C4-2B (cell line): ENCODE measurements around the gene ORM2.

Experiments used
- H3K27ac ChIP-seq: fragments of 450-650 bp; 2 replicates; pipeline ENCODE4 v1.5.1; 2017
- CTCF ChIP-seq: fragments of 450-650 bp; conservative IDR thresholded peaks from 2 replicates; pipeline ENCODE4 v1.5.1; 2017; ENCODE audit warnings: mild to moderate bottlenecking
- ZFX ChIP-seq: fragments of 450-650 bp; IDR thresholded peaks from 2 replicates; pipeline ENCODE4 v1.6.1; 2017

The ORM2 gene

GRCh38 chr9:114349713-114350480, 20.2 kb downstream of the ORM2 start:
- no peak overlapping the region for H3K27ac ChIP-seq
- TF ChIP-seq ZFX (no peak), CTCF (no peak)

DNA sequence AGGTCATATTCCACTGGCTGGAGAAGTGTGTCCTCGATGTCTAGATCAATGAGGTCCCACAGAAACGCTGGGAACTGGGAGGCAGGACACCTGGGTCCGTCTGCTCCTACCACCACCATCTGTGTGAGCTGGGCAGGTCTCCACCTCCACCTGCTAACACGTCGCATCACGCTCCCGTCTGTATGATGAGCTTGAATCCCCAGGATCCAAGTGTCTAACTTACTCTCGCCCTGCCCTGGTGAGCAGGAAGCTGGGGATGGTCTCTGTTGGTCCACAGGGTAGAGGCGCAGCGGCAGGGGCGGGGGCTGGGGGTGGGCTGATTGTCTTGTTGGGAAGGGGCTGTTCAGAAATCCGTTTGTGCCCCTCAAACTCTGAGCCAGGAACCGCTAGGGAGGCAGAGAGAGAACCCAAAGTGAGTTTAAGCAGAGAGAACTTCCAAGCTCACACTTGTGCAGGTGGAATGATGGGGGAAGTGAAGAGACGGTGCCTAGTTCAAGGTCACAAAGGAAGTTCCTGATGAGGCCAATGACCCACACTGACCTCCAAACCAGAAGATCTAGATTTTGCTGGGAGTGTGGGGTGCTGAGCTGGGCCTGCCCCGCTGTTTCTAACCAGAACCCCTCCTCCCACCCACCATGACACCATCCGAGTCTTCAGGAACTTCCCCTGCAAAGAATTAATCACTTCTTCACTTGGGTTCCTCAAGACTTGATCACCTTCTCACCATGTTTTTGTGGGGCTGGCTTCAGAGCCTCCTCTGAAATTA, 21.1 kb downstream of the ORM2 start:
- H3K27ac ChIP-seq = no peak overlapping the region
- TF ChIP-seq ZFX (no peak), CTCF (no peak)

DNA sequence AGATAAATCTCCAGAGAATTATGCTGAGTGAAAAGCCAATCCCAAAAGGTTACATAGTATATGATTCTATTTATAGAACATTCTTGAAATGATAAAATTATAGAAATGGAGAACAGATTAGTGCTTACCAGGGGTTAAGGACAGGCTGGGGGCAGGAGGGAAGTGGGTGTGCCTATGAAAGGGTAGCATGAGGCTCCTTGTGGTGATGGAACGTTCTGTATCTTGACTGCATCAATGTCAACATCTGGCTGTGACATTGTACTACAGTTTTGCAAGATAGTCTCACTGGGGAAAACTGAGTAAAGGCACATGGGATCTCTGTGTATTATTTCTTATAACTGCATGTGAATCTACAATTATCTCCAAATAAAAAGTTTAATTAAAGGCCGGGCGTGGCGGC, 22.3 kb downstream of the ORM2 start:
- no peak overlapping the region for H3K27ac ChIP-seq
- no peak for TF ChIP-seq ZFX
- TF ChIP-seq CTCF = no peak

DNA sequence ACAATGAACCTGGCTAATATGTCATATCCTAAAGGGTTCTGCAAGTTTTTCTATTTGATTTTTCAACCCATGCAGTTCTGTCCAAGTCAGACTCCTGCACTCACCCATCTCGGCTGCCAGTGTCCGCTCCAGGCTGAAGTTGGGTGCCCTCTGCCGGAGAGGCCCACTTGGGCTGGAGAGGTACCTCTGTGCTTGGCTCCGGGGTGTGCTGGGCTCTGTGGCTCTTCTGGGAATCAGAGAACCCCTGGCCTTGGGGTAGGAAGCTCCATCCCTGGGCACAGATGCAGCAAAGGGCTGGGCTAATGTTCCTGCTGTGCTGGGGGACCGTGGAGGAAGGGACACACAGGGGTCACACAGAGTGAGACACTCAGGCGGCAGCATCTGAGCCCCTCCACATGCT, 26.2 kb downstream of the ORM2 start:
- H3K27ac ChIP-seq = no peak overlapping the region
- no peak for TF ChIP-seq CTCF
- TF ChIP-seq ZFX = no peak

DNA sequence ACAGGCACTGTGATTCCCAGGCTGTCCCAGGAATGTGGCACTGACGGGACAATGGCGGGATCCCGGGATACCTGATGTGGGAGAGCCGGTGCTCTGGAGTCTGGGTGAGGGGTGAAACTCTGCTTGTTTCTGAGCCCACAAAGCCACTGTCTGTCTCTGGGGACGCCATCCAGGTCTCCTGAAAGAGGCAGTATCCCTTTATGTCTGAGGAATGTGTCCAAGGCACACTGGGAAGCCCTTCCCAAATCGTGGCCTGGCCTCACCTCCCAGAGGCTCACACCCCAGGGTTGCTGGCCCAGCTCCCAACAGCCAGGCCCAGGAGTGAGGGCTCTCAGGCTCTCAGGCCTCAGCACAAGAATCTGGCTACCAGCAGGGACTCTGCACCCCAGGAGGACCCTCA, 27.1 kb downstream of the ORM2 start:
- TF ChIP-seq ZFX (no peak), CTCF (no peak)
- H3K27ac ChIP-seq = no peak overlapping the region

DNA sequence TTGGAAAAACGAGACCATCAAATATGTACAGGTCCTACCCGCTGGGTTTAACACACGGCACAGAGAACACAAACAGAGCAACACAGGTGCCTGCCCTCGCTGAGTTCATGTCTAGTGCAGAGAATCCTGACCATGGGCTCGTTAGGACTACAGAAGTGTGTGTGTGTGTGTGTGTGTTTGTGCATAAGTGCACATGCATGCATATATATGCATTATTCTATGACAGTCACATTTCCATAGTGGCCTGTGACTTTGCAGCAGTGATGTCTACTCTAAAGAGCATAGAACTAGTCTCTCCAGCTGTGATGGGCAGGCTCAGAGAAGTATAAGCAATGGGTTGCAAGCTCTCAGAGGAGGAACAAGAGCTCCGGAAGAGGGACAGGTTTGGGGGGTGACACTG, 27.7 kb downstream of the ORM2 start:
- H3K27ac ChIP-seq = no peak overlapping the region
- TF ChIP-seq ZFX (no peak), CTCF (no peak)

DNA sequence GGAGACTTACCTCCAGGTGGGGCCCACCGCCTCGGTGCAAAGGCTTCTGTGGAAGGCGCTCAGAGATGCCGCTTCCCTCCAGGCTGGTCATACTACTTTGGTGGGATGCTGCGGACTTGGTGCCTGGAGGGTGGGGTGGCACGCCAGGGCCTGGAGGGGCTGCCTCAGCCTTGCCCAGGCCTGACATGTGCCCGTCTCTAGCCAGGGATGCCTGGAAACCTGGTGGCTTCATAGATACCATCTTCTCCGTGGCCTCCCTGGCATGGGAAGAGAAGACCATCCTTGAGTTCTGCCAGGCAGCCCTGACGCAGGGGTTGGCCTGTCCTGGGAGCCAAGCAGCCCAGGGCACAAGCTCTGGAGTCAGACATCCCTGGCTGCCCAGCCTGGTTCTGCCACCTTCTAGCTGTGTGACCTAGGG, 28.3 kb downstream of the ORM2 start:
- TF ChIP-seq CTCF (no peak), ZFX (no peak)
- H3K27ac ChIP-seq = no peak overlapping the region
